PC-9 (cell line): ENCODE data around the gene GDPD3. TPM values are rescaled to one million over a fixed set of nuclear protein-coding genes. Genes with fewer than 3 reads are reported as not detected.

Experiments
- BruUV-seq: library from RNA; stranded (reverse); fragments of 400-500 nt; replicated peaks from 2 replicates; lab custom pipeline; 2021; lab: Mats Ljungman, UMichigan
- CTCF ChIA-PET: fragments of 300-600 bp; sonication (Branson Sonifier 250); formaldehyde crosslinking; loops from one replicate; lab custom pipeline; 2022; ENCODE audit warnings: antibody characterized with exemption; lab: Charles Lee
- POLR2A ChIA-PET: fragments of 300-600 bp; sonication (Branson Sonifier 250); formaldehyde crosslinking; loops from one replicate; lab custom pipeline; 2022; ENCODE audit warnings: antibody characterized with exemption; ENCODE audit not compliant: unreplicated experiment; lab: Charles Lee
- DNase-seq, 2 experiments: peaks; one replicate each; pipeline versions ENCODE4 v3.0.0 to v3.0.0-alpha.2; 2015 to 2022; ENCODE audit warnings: mixed read lengths in 1 of 2
- H2AFZ ChIP-seq: fragments of 200-600 bp; sonication (generic); 2 replicates; pipeline ENCODE4 v1.8.1; 2017; ENCODE audit warnings: antibody characterized with exemption
- H3F3A ChIP-seq: fragments of 200-600 bp; sonication (generic); 2 replicates; pipeline ENCODE4 v1.8.1; 2017; ENCODE audit warnings: antibody characterized with exemption, mild to moderate bottlenecking, low read depth; ENCODE audit not compliant: insufficient read depth
- H3K27ac ChIP-seq: fragments of 200-600 bp; sonication (generic); 2 replicates; pipeline ENCODE4 v1.6.1; 2016; ENCODE audit warnings: mixed run types
- H3K27me3 ChIP-seq: fragments of 200-600 bp; sonication (generic); 2 replicates; pipeline ENCODE4 v1.6.1; 2016; ENCODE audit warnings: low read depth, mixed run types; ENCODE audit not compliant: insufficient read depth
- H3K36me3 ChIP-seq: fragments of 200-600 bp; sonication (generic); 2 replicates; pipeline ENCODE4 v1.6.1; 2016; ENCODE audit warnings: low read depth, mixed run types
- H3K4me1 ChIP-seq: fragments of 200-600 bp; sonication (generic); replicated peaks from 2 replicates; pipeline ENCODE4 v1.6.1; 2016; ENCODE audit warnings: mixed run types; ENCODE audit not compliant: insufficient read depth
- H3K4me2 ChIP-seq: fragments of 200-600 bp; sonication (generic); 2 replicates; pipeline ENCODE4 v1.6.1; 2017; ENCODE audit warnings: mixed run types
- H3K4me3 ChIP-seq: fragments of 200-600 bp; sonication (generic); 2 replicates; pipeline ENCODE4 v1.6.1; 2016; ENCODE audit warnings: mixed run types
- H3K79me2 ChIP-seq: fragments of 200-600 bp; sonication (generic); 2 replicates; pipeline ENCODE4 v1.6.1; 2017; ENCODE audit warnings: low read depth, mixed run types
- H3K9me2 ChIP-seq: fragments of 200-600 bp; sonication (generic); 2 replicates; pipeline ENCODE4 v1.8.1; 2017; ENCODE audit warnings: mild to moderate bottlenecking; ENCODE audit not compliant: insufficient read depth
- H3K9me3 ChIP-seq: fragments of 200-600 bp; sonication (generic); 2 replicates; pipeline ENCODE4 v1.8.1; 2016; ENCODE audit warnings: low read depth; ENCODE audit not compliant: insufficient read depth
- H4K20me1 ChIP-seq: fragments of 200-600 bp; sonication (generic); 2 replicates; pipeline ENCODE4 v1.8.1; 2017; ENCODE audit not compliant: insufficient read depth
- CTCF ChIP-seq: fragments of 200-600 bp; sonication (generic); conservative IDR thresholded peaks from 2 replicates; pipeline ENCODE4 v1.6.1; 2017; ENCODE audit warnings: mixed run types, antibody characterized with exemption, mild to moderate bottlenecking, moderate library complexity
- EZH2 ChIP-seq: fragments of 200-600 bp; sonication (generic); IDR thresholded peaks from 2 replicates; pipeline ENCODE4 v1.8.0; 2017; ENCODE audit warnings: antibody characterized with exemption, low read depth
- intact Hi-C: fragments of 100-400 bp; cut with micrococcal nuclease; formaldehyde crosslinking; loops from one replicate; pipeline ENCODE4 v1.10.0; 2022; ENCODE audit not compliant: unreplicated experiment
- total RNA-seq: library from RNA; stranded (reverse); gene quantifications from 2 replicates; pipeline ENCODE4 v1.2.3, GENCODE V29; 2021

The GDPD3 gene
- total RNA-seq, 1 experiment from 2014 or later: 27.5 TPM

- Histone ChIP-seq H3K36me3 (no peaks in the 10 kb centered on the region), H4K20me1 (no peaks in the 10 kb centered on the region), H3K79me2 (no peaks in the 10 kb centered on the region), H3F3A (no peaks in the 10 kb centered on the region; the same call in 1 of the 2 replicates), H3K4me2 (no peak overlapping the region), H3K4me1 (no peaks in the 10 kb centered on the region), H3K9me3 (no peaks in the 10 kb centered on the region), H3K4me3 (no peak overlapping the region), H3K27me3 (no peaks in the 10 kb centered on the region), H2AFZ (no peak overlapping the region), H3K9me2 (no peaks in the 10 kb centered on the region), H3K27ac (no peak overlapping the region)
- CTCF ChIA-PET: no interaction called here
- TF ChIP-seq CTCF: no peak
- TF ChIP-seq EZH2: no peak
- intact Hi-C loops: no loop called here
- POLR2A ChIA-PET: interaction anchor here (0.7 kb wide), 1 partner anchor 25 kb away, joined by 9 read pairs; no protein-coding TSS in a partner anchor
- DNase-seq: no peak
- no TSS peak for BruUV-seq
Observed at GRCh38 chr16:30141750-30142149, 28.4 kb upstream of the GDPD3 start.

- no peaks in the 10 kb centered on the region for H4K20me1 ChIP-seq
- H2AFZ ChIP-seq: no peak overlapping the region
- POLR2A ChIA-PET: interaction anchor here (0.7 kb wide), 1 partner anchor 22 kb away, joined by 3 read pairs; no protein-coding TSS in a partner anchor
- H3K36me3 ChIP-seq: no peaks in the 10 kb centered on the region
- no peaks in the 10 kb centered on the region; the same call in 1 of the 2 replicates for H3F3A ChIP-seq
- H3K4me3 ChIP-seq: no peak overlapping the region
- H3K9me2 ChIP-seq: no peaks in the 10 kb centered on the region
- no peak overlapping the region for H3K27ac ChIP-seq
- no peaks in the 10 kb centered on the region for H3K27me3 ChIP-seq
- no peaks in the 10 kb centered on the region for H3K79me2 ChIP-seq
- TF ChIP-seq CTCF: no peak
- TF ChIP-seq EZH2: no peak
- no TSS peak for BruUV-seq
- H3K4me1 ChIP-seq: no peaks in the 10 kb centered on the region
- CTCF ChIA-PET: no interaction called here
- H3K4me2 ChIP-seq: no peak overlapping the region
- no peaks in the 10 kb centered on the region for H3K9me3 ChIP-seq
- intact Hi-C loops: no loop called here
- no peak for DNase-seq
Observed at GRCh38 chr16:30139583-30140481, 26.5 kb upstream of the GDPD3 start.

GRCh38 chr16:30137897-30138296 lies 24.6 kb upstream of the GDPD3 start:
- no peaks in the 10 kb centered on the region for H3K36me3 ChIP-seq

More at GRCh38 chr16:30137897-30138296, 24.6 kb upstream of the GDPD3 start:
- TF ChIP-seq CTCF (no peak), EZH2 (no peak)
- Histone ChIP-seq H3K4me2 (no peak overlapping the region), H4K20me1 (no peaks in the 10 kb centered on the region), H3F3A (no peaks in the 10 kb centered on the region; the same call in 1 of the 2 replicates), H3K4me1 (no peaks in the 10 kb centered on the region), H3K4me3 (no peak overlapping the region), H3K79me2 (no peaks in the 10 kb centered on the region), H3K9me2 (no peaks in the 10 kb centered on the region), H3K27me3 (no peaks in the 10 kb centered on the region), H2AFZ (no peak overlapping the region), H3K27ac (no peak overlapping the region), H3K9me3 (no peaks in the 10 kb centered on the region)
- no TSS peak for BruUV-seq
- ChIA-PET CTCF (no interaction called here), POLR2A (no interaction called here)
- no peak for DNase-seq
- intact Hi-C loops: no loop called here
